Fibroblast of lung (primary cell): ENCODE data around the gene POLR1E. TPM values are rescaled to one million over a fixed set of nuclear protein-coding genes. Genes with fewer than 3 reads are reported as not detected.

ENCODE experiments used
- DNase-seq, 2 donors: peaks; one replicate each; pipeline versions ENCODE4 v3.0.0 to v3.0.0-alpha.2; 2010; ENCODE audit warnings: low read depth in 2 of 2
- H2AFZ ChIP-seq: 2 replicates; pipeline ENCODE4 v1.5.1; 2012; ENCODE audit warnings: low read length, control low read depth, inconsistent platforms
- H3K27ac ChIP-seq: 2 replicates; pipeline ENCODE4 v1.5.1; 2011; ENCODE audit warnings: low read length, control low read depth; ENCODE audit not compliant: insufficient read depth
- H3K27me3 ChIP-seq: 2 replicates; pipeline ENCODE4 v1.5.1; 2011; ENCODE audit warnings: mild to moderate bottlenecking, low read length; ENCODE audit not compliant: control insufficient read depth, insufficient read depth
- H3K36me3 ChIP-seq: 2 replicates; pipeline ENCODE4 v1.5.1; 2011; ENCODE audit warnings: low read length; ENCODE audit not compliant: control insufficient read depth, insufficient read depth
- H3K4me1 ChIP-seq: 2 replicates; pipeline ENCODE4 v1.5.1; 2011; ENCODE audit warnings: low read length; ENCODE audit not compliant: control insufficient read depth, insufficient read depth; ENCODE audit errors: extremely low read depth
- H3K4me2 ChIP-seq: 2 replicates; pipeline ENCODE4 v1.5.1; 2011; ENCODE audit warnings: low read length, control low read depth; ENCODE audit not compliant: insufficient read depth; ENCODE audit errors: extremely low read depth
- H3K4me3 ChIP-seq, 4 experiments: fragments of 200-600 bp in 1 of 4; sonication (generic) in 1 of 4; replicated peaks in 1 of 4; 2 replicates each; pipeline ENCODE4 v1.5.1; 2011 to 2016; ENCODE audit warnings: low read length in 4 of 4, low read depth in 3 of 4, mild to moderate bottlenecking in 3 of 4, control low read depth in 2 of 4, inconsistent platforms in 1 of 4, mixed read lengths in 1 of 4; ENCODE audit not compliant: insufficient read depth in 1 of 4; ENCODE audit errors: control extremely low read depth in 1 of 4
- H3K79me2 ChIP-seq: 2 replicates; pipeline ENCODE4 v1.5.1; 2012; ENCODE audit warnings: mild to moderate bottlenecking, low read length, inconsistent platforms; ENCODE audit not compliant: control insufficient read depth, insufficient read depth
- H3K9ac ChIP-seq: 2 replicates; pipeline ENCODE4 v1.5.1; 2011; ENCODE audit warnings: mild to moderate bottlenecking, low read length, control low read depth; ENCODE audit not compliant: insufficient read depth
- H3K9me3 ChIP-seq: 2 replicates; pipeline ENCODE4 v1.5.1; 2012; ENCODE audit warnings: low read depth, low read length; ENCODE audit not compliant: control insufficient read depth, insufficient read depth
- H4K20me1 ChIP-seq: 2 replicates; pipeline ENCODE4 v1.5.1; 2011; ENCODE audit warnings: low read length; ENCODE audit not compliant: control insufficient read depth, insufficient read depth; ENCODE audit errors: extremely low read depth
- EZH2 ChIP-seq: IDR thresholded peaks from 2 replicates; pipeline ENCODE4 v1.5.1; 2012; ENCODE audit warnings: low read length, control low read depth, mild to moderate bottlenecking; ENCODE audit errors: missing control alignments
- polyA plus RNA-seq, 2 donors: library from polyadenylated mRNA; depleted of rRNA in 1 of 2; stranded (reverse) in 1 of 2; unstranded in 1 of 2; fragments of >200 nt; gene quantifications; 2 replicates each; pipeline ENCODE4 v1.2.1, GENCODE V29; 2011 to 2012; ENCODE audit warnings: missing spikeins in 1 of 2
- total RNA-seq: library from RNA; depleted of rRNA; stranded (reverse); fragments of >200 nt; gene quantifications from 2 replicates; pipeline ENCODE4 v1.2.1, GENCODE V29; 2014
- TF ChIP-seq, protein P1 (sequence below), 2 donors: IDR thresholded peaks in 1 of 2; conservative IDR thresholded peaks in 1 of 2; 1 replicate in 1 of 2; 2 replicates in 1 of 2; pipeline ENCODE4 v1.5.1; 2011 to 2012; ENCODE audit warnings: low read length in 2 of 2, control low read depth in 1 of 2, inconsistent platforms in 1 of 2, low read depth in 1 of 2, mild to moderate bottlenecking in 1 of 2

Gene POLR1E
- total and polyA plus RNA-seq, 2 donors (not counting 1 experiment from before 2014, with no cell fraction given), result 30.9 to 31.7 TPM

GRCh38 chr9:37514999-37515398 lies 29.3 kb downstream of the POLR1E start:
- no peak overlapping the region for H3K4me3 ChIP-seq
- no peak for TF ChIP-seq EZH2
- TF ChIP-seq, protein P1, sequence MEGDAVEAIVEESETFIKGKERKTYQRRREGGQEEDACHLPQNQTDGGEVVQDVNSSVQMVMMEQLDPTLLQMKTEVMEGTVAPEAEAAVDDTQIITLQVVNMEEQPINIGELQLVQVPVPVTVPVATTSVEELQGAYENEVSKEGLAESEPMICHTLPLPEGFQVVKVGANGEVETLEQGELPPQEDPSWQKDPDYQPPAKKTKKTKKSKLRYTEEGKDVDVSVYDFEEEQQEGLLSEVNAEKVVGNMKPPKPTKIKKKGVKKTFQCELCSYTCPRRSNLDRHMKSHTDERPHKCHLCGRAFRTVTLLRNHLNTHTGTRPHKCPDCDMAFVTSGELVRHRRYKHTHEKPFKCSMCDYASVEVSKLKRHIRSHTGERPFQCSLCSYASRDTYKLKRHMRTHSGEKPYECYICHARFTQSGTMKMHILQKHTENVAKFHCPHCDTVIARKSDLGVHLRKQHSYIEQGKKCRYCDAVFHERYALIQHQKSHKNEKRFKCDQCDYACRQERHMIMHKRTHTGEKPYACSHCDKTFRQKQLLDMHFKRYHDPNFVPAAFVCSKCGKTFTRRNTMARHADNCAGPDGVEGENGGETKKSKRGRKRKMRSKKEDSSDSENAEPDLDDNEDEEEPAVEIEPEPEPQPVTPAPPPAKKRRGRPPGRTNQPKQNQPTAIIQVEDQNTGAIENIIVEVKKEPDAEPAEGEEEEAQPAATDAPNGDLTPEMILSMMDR (conservative IDR thresholded peaks at IDR 0.05 in 1 of 2, IDR thresholded peaks at IDR 0.05 in 1 of 2; ENCODE audit: low read depth in 1 of 2, low read length in 2 of 2), result no peak
- no peaks in the 10 kb centered on the region for H3K9me3 ChIP-seq
- H3K36me3 ChIP-seq, result no peaks in the 10 kb centered on the region
- no peak for DNase-seq
- no peaks in the 10 kb centered on the region for H3K27me3 ChIP-seq
- no peaks in the 10 kb centered on the region for H4K20me1 ChIP-seq
- no peak overlapping the region for H3K9ac ChIP-seq
- no peak overlapping the region for H3K27ac ChIP-seq
- H3K4me2 ChIP-seq, result no peak overlapping the region
- no peaks in the 10 kb centered on the region for H3K79me2 ChIP-seq
- no peaks in the 10 kb centered on the region for H3K4me1 ChIP-seq
- H2AFZ ChIP-seq, result no peak overlapping the region

DNA sequence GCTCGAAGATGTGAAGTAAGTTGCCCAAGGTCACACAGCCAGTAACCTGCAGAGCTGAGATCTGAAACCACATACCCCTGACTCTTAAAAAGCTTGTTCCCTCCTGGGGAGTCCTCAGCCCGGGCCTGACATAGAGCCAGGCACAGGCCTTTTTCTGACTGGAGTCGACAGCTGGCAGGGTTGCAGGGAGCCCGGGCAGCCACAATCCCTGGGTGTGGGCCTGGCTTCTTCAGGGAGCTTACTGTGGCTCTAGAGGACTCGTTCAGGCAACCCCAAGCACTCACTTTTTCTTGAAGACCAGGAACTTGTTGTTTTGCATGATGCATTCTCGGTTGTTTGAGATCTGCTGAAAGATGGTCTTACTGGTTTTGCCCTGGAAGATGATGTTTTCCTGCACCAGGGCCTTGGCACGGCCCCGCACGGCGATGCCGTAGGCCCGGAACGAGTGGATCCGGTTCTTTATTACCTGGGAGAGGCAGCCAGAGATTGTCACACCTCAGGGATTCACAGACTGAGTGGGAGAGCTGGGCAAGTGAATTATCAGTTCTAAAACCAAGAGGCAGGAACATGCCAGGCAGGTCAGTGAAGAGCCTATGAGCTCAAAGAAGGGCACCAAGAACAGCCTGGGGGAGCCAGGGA lies 30.0 kb downstream of the POLR1E start:
- Histone ChIP-seq H4K20me1 (no peaks in the 10 kb centered on the region), H3K4me2 (no peak overlapping the region), H3K9me3 (no peaks in the 10 kb centered on the region), H3K9ac (no peak overlapping the region), H3K4me1 (no peaks in the 10 kb centered on the region), H3K27ac (no peak overlapping the region), H3K36me3 (no peaks in the 10 kb centered on the region), H2AFZ (no peak overlapping the region), H3K27me3 (no peaks in the 10 kb centered on the region), H3K4me3 (no peak overlapping the region), H3K79me2 (no peaks in the 10 kb centered on the region)
- DNase-seq, result no peak
- TF ChIP-seq EZH2, result no peak
- TF ChIP-seq, protein P1 (conservative IDR thresholded peaks at IDR 0.05 in 1 of 2, IDR thresholded peaks at IDR 0.05 in 1 of 2; ENCODE audit: low read depth in 1 of 2, low read length in 2 of 2), result no peak

DNA sequence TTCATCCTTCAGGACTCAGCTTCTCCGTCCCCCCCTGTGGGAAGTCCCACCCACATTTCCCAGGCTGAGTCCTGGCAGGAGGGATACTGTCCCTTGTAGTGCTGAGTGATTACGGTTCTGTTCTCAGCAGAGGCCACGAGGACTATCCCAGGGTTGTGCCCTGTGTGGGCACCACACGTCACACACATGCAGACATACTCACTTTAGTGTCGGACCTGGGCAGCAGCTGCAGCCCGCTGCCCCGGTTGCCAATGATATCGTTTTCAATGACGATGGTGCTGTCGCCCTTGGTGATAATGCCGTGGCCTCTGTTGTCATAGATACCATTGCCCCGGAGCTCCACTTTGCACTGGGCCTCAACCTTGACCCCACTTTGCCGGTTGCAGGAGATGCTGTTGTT lies 32.2 kb downstream of the POLR1E start:
- Histone ChIP-seq H3K27me3 (no peaks in the 10 kb centered on the region), H3K4me2 (no peak overlapping the region), H4K20me1 (no peaks in the 10 kb centered on the region), H3K27ac (no peak overlapping the region), H2AFZ (no peak overlapping the region), H3K4me3 (no peak overlapping the region), H3K36me3 (peaks cover 4% of the 10 kb centered on the region), H3K9me3 (no peaks in the 10 kb centered on the region), H3K4me1 (no peaks in the 10 kb centered on the region), H3K9ac (no peak overlapping the region), H3K79me2 (no peaks in the 10 kb centered on the region)
- no peak for DNase-seq
- no peak for TF ChIP-seq EZH2
- TF ChIP-seq, protein P1 (conservative IDR thresholded peaks at IDR 0.05 in 1 of 2, IDR thresholded peaks at IDR 0.05 in 1 of 2; ENCODE audit: low read depth in 1 of 2, low read length in 2 of 2), result no peak
